ENCODE measurements around the gene MCF2L.

The MCF2L gene

DNA sequence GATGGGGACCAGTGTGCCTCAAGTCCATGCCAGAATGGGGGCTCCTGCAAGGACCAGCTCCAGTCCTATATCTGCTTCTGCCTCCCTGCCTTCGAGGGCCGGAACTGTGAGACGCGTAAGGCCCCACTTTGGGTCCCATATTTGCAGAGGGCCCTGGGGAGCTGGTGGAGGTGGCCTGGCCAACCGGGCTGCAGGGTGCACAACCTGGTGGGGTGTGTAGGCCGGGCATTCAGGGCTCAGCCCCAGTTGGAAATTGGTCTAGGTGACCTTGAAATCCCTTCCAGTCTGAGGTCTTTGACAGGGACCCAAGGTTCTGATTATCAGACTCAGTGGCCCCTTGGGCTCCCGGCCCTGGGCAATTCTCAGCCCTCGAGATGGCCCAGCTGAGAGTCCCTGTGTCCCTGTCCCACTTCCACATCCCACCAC, 144.8 kb downstream of the MCF2L start:
- no peak for DNase-seq (ENCODE audit: low read depth in 2 of 2)

DNA sequence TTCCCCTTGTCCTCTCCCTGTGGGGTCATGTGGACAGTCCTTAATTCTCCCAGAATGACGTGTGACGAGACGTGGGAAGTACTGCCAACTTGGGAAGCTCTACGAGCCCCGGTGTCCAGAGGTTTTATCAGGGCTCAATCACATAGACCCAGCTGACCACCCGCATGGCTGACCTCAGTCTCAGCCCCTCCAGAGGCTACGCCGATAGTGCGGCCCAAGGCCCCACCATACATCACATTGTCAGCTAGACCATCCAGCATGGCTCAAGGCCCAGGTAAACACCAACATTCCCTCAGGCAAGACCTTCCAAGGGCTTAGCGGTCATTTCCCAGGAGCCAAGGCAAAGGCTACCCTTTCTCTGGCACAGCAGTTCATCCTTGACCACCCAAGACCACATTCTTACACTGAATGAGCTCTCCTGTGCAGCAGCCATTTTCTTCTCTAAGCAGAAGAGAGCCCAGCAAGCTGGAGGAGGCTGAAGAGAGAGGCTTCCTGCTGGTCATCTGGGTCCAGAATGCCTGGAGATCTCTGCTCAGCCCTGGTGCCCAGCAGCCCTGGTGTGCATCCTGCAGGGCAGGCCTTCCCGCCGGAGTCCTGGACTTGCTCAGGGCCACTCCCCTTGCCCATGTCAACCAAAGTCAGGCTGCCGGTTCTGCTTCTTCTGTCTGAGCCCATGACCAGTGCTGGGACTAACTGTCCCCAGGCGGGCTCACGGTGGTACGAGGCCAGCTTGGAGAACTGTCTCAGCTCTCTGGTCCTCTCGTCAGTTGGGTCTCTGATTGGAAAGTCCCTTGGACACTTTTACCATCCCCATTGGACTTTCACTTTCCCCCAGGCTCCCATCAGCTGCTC, 145.7 kb downstream of the MCF2L start:
- DNase-seq (ENCODE audit: low read depth in 2 of 2) = no peak

DNA sequence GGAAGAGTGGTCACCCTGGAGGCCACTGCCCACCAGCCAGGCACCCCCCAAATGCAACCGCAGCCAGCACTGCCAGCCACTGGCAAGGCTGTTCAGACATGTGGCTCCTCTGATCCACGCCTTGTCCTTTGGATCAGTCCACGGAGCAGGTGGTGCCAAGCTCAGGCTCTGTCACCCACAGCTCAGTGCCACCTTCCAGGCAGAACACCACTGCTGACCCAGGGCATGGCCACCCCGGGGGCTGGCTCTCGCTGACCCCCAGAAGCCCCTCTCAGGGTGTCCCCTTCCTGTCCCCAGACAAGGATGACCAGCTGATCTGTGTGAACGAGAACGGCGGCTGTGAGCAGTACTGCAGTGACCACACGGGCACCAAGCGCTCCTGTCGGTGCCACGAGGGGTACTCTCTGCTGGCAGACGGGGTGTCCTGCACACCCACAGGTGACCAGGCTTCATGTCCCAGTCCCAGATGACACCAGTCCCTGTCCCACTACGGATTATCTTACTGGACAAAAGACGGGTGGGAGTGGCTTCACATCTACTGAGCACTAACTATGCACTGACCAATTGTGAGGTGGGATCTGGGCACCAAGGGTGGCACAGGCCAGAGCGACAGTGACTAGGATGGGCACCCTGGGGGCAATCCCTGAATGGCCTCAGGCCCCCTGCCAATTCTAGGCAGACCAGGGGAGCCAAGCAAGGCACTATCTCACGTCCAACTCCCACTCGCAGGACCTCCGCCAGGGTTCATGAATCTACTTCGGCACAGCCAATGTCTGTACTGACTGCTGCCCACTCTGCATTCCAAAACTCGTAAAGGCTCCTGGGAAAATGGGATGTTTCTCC, 146.6 kb downstream of the MCF2L start:
- DNase-seq (ENCODE audit: low read depth in 2 of 2) = no peak

DNA sequence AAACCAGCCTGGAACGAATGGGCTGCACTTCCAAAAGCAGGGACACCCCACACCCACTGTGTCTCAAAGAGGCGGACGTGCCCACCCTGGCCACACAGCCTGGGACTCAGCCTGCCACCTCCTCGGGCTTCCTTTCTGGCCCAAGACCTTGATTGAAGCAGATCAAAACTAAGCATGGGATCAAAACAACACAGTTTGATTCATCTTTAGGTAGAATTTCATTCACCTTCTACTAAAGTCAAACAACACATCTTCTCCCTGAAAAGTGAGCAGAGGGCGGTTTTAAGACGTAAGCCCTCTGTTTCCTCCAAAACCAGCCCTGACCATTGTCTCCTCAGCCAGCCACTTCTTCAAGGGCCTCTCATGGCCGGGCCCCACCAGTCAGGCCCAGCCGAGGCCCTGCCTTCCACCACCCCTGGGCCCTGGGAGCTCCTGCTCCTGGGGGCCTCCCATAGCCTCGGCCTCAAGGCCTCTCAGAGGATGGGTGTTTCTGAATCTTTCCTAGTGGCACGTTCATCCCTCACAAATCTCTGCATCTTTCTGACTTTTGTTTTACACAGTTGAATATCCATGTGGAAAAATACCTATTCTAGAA, 147.3 kb downstream of the MCF2L start:
- no peak for DNase-seq (ENCODE audit: low read depth in 2 of 2)

DNA sequence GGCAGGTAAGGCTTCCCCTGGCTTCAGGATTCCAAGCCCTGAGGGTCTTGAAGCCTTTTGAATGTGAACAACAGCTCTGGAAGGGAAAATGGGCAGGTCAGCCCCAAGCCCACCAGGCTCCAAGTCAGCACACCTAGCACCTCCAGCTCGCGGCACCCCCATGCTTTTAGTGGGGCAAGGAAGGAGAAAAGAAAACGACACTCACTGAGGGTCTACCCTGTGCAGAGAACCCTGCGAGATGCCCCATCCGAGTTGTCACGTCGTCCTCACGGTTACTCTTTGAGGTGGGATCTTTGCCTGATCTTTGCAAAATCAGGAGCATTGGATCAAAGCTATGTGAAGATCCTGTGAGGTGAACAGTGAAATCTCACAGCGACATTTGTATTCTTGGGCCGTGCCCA, 147.9 kb downstream of the MCF2L start:
- DNase-seq (ENCODE audit: low read depth in 2 of 2) = no peak

DNA sequence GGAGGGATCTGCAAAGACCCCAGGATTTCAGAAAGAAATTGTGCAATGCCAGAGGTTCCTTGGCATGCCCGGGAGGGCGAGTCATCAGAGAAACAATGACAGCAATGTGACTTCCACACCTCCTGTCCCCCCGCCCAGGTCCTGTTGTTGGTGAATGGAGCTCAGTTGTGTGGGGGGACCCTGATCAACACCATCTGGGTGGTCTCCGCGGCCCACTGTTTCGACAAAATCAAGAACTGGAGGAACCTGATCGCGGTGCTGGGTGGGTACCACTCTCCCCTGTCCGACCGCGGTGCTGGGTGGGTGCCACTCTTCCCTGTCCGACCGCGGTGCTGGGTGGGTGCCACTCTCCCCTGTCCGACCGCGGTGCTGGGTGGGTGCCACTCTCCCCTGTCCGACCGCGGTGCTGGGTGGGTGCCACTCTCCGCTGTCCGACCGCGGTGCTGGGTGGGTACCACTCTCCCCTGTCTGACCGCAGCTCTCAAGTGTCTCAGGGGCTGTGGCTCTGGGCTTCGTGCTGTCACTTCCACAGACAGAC, 148.4 kb downstream of the MCF2L start:
- DNase-seq (ENCODE audit: low read depth in 2 of 2) = no peak

DNA sequence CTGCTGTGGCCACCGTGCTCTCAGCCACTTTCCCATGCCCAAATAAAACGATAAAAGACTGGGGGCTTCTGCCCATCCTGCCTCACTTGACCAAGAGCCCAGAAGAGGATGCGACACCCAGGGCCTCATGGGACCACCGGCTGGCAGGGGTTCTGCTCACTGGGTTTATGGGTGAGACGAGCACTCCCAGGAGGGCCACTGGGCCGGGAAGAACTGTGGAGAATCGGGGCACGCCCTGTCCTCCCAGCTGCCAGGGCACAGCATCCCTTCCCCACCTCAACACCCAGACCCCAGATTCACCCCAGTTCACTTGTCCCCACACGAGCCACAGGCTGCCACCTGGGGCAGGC, 148.9 kb downstream of the MCF2L start:
- DNase-seq (ENCODE audit: low read depth in 2 of 2) = no peak

DNA sequence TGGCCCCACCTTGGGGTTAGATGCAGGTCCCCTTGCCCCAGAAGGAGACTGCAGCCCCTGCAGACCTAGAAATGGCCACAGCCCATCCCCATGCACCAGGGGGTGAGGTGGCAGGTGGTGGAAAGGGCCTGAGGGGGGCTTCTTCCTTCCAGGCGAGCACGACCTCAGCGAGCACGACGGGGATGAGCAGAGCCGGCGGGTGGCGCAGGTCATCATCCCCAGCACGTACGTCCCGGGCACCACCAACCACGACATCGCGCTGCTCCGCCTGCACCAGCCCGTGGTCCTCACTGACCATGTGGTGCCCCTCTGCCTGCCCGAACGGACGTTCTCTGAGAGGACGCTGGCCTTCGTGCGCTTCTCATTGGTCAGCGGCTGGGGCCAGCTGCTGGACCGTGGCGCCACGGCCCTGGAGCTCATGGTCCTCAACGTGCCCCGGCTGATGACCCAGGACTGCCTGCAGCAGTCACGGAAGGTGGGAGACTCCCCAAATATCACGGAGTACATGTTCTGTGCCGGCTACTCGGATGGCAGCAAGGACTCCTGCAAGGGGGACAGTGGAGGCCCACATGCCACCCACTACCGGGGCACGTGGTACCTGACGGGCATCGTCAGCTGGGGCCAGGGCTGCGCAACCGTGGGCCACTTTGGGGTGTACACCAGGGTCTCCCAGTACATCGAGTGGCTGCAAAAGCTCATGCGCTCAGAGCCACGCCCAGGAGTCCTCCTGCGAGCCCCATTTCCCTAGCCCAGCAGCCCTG, 149.4 kb downstream of the MCF2L start:
- DNase-seq (ENCODE audit: low read depth in 2 of 2) = no peak

DNA sequence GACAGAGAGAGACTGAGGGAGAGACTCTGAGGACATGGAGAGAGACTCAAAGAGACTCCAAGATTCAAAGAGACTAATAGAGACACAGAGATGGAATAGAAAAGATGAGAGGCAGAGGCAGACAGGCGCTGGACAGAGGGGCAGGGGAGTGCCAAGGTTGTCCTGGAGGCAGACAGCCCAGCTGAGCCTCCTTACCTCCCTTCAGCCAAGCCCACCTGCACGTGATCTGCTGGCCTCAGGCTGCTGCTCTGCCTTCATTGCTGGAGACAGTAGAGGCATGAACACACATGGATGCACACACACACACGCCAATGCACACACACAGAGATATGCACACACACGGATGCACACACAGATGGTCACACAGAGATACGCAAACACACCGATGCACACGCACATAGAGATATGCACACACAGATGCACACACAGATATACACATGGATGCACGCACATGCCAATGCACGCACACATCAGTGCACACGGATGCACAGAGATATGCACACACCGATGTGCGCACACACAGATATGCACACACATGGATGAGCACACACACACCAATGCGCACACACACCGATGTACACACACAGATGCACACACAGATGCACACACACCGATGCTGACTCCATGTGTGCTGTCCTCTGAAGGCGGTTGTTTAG, 150.3 kb downstream of the MCF2L start:
- no peak for DNase-seq (ENCODE audit: low read depth in 2 of 2)

DNA sequence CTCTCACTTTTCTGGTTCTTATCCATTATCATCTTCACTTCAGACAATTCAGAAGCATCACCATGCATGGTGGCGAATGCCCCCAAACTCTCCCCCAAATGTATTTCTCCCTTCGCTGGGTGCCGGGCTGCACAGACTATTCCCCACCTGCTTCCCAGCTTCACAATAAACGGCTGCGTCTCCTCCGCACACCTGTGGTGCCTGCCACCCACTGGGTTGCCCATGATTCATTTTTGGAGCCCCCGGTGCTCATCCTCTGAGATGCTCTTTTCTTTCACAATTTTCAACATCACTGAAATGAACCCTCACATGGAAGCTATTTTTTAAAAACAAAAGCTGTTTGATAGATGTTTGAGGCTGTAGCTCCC, 150.8 kb downstream of the MCF2L start:
- DNase-seq (ENCODE audit: low read depth in 2 of 2) = no peak

DNA sequence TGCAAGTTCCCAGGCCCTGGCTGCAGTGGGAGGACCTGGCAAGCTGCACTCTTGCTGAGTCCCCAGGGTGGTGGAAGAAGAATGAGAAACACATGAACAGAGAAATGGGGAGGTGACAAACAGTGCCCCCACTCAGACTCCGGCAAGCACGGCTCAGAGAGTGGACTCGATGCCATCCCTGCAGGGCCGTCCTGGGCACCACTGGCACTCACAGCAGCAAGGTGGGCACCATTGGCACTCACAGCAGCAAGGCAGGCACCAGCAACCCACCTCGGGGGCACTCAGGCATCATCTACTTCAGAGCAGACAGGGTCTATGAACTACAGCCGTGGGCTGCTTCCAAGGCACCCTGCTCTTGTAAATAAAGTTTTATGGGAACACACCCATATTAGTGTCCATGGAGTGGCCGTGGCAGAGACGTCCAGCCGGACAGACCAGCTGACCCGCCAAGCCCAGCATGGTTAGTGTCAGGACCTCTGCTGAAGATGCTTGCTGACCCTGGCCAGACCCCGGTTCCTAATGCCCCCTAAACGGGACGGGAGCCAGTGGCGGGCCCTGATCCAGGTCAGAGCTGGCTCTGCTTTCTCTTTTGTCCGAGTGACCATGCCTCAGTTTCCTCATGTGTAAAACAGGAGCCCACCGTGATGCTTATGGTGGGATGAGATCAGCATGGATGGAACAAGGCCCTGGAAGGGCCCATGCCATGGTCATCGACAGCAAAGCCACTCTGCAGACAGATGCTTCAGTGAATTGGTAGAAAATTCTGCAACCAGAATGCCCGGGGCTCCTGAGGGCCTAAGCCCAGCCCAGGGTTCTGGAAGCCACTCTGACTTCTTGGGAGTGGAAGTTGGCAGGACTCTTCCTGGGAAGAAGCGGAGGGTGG, 151.5 kb downstream of the MCF2L start:
- no peak for DNase-seq (ENCODE audit: low read depth in 2 of 2)

DNA sequence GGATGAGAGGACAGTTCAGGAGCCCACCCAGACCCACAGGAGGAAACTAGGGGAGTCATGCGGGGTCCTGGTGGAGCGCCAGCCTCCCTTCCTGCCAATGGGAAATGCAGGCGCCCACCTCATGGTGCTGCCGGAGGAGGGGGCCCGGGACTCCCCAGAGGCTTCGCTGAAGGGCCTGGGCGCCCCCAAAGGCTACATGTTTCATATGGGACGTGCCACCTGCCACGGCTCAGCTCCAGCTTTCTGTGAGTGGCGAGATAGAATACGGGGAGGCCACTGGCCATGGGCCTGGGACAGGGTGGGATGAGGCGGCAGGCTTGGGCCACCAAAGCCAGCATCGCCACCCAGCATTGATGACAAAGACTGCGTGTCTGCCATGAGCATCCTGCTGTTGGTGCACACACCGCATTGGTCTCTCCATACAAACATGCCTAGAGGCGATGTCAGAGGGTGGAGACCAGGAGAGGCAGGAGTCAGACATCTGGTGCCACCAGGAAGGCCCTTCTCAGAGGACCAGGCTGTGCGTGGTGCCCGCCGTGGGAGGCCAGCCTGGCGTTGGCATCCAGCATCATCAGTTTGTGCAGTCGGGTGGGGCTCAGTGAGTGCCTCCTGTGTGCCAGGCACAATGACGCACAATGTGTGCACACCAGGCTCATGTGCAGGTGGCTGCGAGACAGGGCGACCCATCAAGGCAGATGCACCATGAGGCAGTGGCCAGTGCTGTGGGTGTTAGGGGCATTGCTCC, 152.3 kb downstream of the MCF2L start:
- no peak for DNase-seq (ENCODE audit: low read depth in 2 of 2)

DNA sequence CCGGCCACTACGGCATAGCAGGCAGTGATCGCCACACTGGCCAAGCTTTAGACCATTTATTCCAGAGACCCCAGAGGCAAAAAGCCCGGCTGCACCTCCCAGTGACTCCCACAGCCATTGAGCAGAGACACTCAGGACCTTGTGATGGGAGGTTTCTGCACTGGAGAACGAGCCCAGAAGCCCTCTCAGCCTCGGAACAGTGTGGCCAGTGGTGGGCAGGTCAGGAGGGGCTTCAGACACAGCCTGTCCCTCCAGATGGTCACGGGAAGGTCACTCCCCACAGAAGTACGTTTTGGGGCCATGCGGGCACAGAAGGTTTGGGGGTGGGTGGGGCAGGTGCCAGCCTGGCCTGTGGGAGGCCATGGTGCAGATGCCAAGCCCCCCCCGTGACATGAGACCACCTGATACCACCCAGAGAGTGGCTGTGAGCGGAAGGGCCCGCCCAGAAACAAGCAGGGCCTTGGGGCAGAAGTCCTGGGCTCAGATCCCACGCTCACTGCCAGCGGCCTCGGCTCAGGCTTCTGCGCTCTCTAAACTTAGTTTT, 153.0 kb downstream of the MCF2L start:
- no peak for DNase-seq (ENCODE audit: low read depth in 2 of 2)

DNA sequence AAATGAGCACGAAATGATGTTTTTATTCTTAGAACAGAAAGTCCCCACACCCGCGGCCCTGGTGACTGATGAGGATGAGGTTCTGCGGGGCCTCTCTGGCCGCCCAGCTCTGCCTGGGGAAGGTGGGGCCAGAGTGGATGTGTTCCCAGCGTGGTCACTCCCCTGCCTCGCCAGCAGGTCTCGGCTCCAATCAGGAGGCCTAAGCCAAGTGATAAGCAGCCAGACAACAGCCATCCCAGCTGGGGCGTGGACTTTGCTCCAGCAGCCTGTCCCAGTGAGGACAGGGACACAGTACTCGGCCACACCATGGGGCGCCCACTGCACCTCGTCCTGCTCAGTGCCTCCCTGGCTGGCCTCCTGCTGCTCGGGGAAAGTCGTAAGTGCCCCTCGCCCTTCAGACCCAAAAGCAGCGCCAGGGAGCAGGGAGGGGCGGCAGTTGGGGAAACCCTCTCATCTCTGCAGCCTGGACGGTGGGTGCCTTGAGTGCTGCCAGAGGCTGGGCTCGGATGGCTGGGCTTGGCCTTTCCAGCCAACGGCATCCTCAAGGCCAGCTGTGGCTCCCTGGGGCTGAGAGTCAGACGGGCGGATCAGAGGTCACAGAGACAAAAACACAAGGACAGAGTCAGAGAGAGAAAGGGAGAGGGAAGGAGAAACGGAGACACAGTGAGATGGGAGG, 153.7 kb downstream of the MCF2L start, which contains the start of gene F10:
TSS of gene F10 (plus strand) at position 250 of the 676 bp plus-strand sequence. CDS start at position 307, 57 bp downstream.
- DNase-seq (ENCODE audit: low read depth in 2 of 2) = no peak

DNA sequence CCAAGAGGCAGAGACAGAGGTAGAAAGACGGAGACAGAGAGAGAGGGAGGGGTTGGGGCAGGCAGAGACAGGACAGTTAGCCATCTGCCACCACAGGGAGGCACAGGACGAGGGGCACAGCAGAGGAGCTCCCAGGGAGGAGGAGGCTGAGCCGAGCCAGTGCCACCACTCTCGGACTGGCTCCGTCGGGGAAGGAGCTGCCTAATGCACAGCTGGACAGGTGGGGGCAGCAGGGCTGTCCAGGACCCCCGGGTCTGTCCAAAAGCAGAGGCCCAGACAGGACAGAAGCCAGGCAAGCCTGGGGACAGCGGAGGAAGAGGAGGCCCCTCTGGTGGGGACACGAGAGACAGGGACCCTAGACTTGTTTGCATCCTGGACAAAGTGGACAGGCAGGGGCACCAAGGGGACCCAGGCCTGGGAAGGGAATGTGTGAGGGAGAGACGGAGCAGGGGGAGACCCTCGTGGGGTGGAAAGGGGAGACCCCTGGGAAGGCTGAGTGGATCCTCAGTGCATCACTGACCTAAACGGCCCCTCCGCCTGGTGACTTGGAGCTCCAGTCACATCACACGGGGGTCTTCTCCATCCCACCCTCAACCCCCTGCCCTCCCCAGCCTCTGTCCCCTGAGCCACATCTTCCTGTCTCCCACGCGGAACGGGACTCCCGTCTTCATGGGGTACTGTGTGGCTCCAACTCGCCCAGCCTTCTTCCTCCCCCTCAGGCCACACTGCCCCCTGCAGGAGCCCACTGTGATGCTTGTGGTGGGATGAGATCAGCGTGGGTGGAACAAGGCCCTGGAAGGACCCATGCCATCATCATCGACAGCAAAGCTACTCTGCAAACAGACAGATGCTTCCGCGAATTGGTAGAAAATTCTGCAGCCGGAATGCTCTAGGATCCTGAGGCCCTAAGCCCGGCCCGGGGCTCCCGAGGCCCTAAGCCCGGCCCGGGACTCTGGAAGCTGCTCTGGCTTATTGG, 154.5 kb downstream of the MCF2L start:
- no peak for DNase-seq (ENCODE audit: low read depth in 2 of 2)

DNA sequence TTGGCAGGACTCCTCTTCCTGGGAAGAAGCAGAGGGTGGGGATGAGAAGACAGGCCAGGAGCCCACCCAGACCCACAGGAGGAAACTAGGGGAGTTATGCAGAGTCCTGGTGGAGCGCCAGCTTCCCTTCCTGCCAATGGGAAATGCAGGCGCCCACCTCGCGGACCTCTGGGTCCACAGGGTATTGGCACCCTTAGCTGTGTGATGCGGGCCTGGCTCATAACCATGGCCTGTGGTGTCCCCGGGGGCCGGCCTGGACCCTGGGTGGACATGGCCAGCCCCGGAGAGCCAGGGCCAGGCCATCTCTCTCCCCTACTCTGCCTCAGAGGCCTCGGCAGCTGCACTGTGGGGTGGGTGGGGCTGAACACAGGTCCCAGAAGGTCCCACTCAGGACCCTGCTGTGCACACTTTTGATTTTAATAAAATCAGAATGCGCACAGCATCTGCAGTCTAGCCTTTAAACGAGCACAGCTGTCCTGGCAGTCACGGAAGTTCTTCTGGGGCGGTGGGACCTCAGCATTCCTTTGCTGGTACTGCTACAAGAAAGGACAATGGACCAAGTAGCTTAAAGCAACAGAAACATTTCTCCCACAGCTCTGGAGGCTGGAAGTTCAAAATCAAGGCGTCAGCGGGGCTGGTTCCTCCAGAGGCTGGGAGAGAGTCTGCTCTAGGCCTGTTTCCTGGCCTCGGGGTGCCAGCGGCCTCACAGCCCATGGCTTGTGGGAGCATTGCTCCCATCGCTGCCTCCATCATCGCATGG, 155.4 kb downstream of the MCF2L start:
- no peak for DNase-seq (ENCODE audit: low read depth in 2 of 2)
